ENCODE results near the gene EOLA2.
"Not testable (repeated sequence)": the region's sequence is repeated elsewhere in the genome, so short reads cannot be mapped to it uniquely, and the experiment has no call there.

EOLA2 gene

DNA sequence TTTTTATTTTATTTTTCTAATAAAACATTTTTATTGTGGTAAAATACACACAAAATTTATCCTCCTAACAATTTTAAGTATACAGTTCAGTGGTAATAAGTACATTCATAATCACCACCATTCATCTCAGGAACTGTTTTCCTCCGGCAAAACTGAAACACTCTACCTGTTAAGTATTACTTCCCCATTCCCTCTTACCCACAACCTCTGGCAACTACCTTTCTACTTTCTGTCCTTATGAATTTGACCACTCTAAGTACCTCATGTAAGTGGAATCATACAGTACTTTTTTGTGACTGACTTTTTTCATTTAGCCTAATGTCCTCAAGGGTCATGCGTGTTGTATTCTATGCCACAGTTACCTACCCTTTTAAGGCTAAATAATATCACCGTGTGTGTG, 30.0 kb downstream of the EOLA2 start:
- no peak for TF ChIP-seq CTCF (conservative IDR thresholded peaks at IDR 0.05; ENCODE audit: control insufficient read depth, insufficient read depth, low read depth, low read length)
- H3K4me3 ChIP-seq (ENCODE audit: control insufficient read depth, low read depth, low read length) = no peak overlapping the region
- no peak for DNase-seq (ENCODE audit: low read depth)

GRCh38 chrX:149903889-149904748, 34.2 kb downstream of the EOLA2 start:
- peak; percentile 1 for DNase-seq (ENCODE audit: low read depth)
- H3K4me3 ChIP-seq (ENCODE audit: control insufficient read depth, low read depth, low read length) = no peak overlapping the region
- TF ChIP-seq CTCF (conservative IDR thresholded peaks at IDR 0.05; ENCODE audit: control insufficient read depth, insufficient read depth, low read depth, low read length) = peak; percentile 10

DNA sequence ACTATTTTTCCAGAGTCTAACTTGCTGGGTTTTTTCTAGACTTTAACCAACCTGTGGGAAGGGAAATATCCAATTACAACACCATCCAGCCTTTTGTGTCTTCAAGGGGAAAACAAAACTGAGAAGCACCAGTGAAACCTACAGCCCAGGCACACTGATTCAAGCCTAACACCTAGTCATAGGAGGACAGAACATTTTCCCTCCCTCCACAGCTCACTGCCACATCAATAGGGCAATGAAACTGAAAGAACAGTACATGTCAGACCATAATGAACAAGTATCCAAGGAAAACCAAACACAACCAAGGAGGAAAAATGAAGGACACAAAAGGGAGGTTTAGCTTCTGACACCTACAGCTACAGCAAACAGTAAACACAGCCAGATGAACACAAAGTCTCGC, 39.7 kb downstream of the EOLA2 start:
- DNase-seq (ENCODE audit: low read depth) = no peak
- no peak overlapping the region for H3K4me3 ChIP-seq (ENCODE audit: control insufficient read depth, low read depth, low read length)
- no peak for TF ChIP-seq CTCF (conservative IDR thresholded peaks at IDR 0.05; ENCODE audit: control insufficient read depth, insufficient read depth, low read depth, low read length)

GRCh38 chrX:149890828-149891227, 47.5 kb downstream of the EOLA2 start:
- not testable (repeated sequence) for H3K4me3 ChIP-seq (ENCODE audit: control insufficient read depth, low read depth, low read length); DNase-seq (ENCODE audit: low read depth)

Measured in fibroblast of mammary gland (primary cell).